ENCODE data around the gene RAB27A. TPM values are rescaled to one million over a fixed set of nuclear protein-coding genes. Genes with fewer than 3 reads are reported as not detected.
A peak's percentile ranks its signal among the peaks of the same experiment; 100 is the strongest.

The RAB27A gene
- polyA plus RNA-seq, 1 of the 3 experiments (the other 2 are of a cell fraction) = 9.6 TPM

DNA sequence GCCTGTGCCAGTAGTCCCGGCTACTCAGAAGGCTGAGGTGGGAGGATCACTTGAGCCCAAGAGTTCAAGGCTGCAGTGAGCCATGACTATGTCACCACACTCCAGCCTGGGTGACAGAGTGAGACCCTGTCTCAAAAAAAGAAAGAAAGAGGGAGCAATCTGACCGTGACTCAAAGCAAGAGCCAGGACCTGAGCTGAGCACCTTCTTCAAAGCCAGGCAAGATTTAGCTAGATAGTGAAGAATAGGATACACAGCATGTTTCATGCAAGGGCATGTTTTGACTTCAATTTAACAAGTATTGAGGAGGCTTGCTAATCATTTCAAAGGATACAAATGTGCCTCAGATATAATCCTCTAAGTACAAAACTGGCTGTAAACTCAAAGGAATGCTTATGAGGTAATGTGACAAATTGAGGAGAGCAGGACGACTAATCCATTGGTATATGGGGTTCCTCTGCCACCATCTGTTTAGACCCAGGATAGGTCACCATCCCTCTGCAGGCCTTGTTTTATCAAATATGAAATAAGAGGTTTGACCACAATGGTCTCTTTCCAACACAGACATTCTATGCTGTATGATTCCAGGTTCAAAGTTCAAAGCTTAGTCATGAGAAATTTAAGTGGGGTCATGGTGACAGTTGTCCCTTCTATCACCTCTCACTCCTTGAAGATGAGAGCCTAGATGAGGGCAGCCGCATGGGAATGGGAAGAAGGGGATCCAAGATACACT lies 33.2 kb downstream of the RAB27A start:
- ChIA-PET CTCF (interaction anchor here (1.4 to 2.7 kb wide), 3 partner anchors 9 to 35 kb away, joined by 3 to 6 read pairs (median 6); no protein-coding TSS in a partner anchor), POLR2A (no interaction called here)
- H3K9me3 ChIP-seq = no peaks in the 10 kb centered on the region
- no peaks in the 10 kb centered on the region for H3K27me3 ChIP-seq (ENCODE audit: insufficient read depth)
- 88% methylated on average over 4 of the region's 4 CpGs for WGBS (ENCODE audit: low lambda C conversion rate)
- H3K4me2 ChIP-seq = no peak overlapping the region
- H2AFZ ChIP-seq (ENCODE audit: low read depth) = no peak overlapping the region
- DNase-seq = no peak
- H3K4me3 ChIP-seq (ENCODE audit: low read depth in 2 of 2, low read length in 1 of 2) = no peak overlapping the region
- H3K9me2 ChIP-seq = no peaks in the 10 kb centered on the region
- no peak overlapping the region for H3K27ac ChIP-seq (ENCODE audit: low read depth in 2 of 2, low read length in 1 of 2)
- H4K20me1 ChIP-seq (ENCODE audit: insufficient read depth) = no peaks in the 10 kb centered on the region
- no peaks in the 10 kb centered on the region for H3K36me3 ChIP-seq (replicated peaks in 1 of 2; ENCODE audit: control insufficient read depth in 1 of 2, insufficient read depth in 2 of 2, low read length in 1 of 2)
- no peaks in the 10 kb centered on the region for H3K79me2 ChIP-seq (ENCODE audit: insufficient read depth)
- H3F3A ChIP-seq (replicated peaks; ENCODE audit: insufficient read depth) = peaks cover 4% of the 10 kb centered on the region
- no peak for TF ChIP-seq NFIC (IDR thresholded peaks at IDR 0.05; ENCODE audit: borderline replicate concordance)
- TF ChIP-seq SIN3A (IDR thresholded peaks at IDR 0.05; ENCODE audit: borderline replicate concordance, low read depth, low read length) = no peak
- TF ChIP-seq RFX5 (IDR thresholded peaks at IDR 0.05; ENCODE audit: low read length) = no peak
- no peak for TF ChIP-seq POLR2AphosphoS5 (IDR thresholded peaks at IDR 0.05; ENCODE audit: low read depth, low read length)
- no peak for TF ChIP-seq TEAD4 (IDR thresholded peaks at IDR 0.05; ENCODE audit: borderline replicate concordance, insufficient read depth)
- TF ChIP-seq FOXJ3 (CRISPR knock-in tag; IDR thresholded peaks at IDR 0.05) = no peak
- no peak for TF ChIP-seq MEF2A (IDR thresholded peaks at IDR 0.05; ENCODE audit: borderline replicate concordance, low read depth)
- no peak for TF ChIP-seq EZH2phosphoT487 (IDR thresholded peaks at IDR 0.05; ENCODE audit: borderline replicate concordance, low read depth)
- no peak for TF ChIP-seq GATA2 (CRISPR knock-in tag; IDR thresholded peaks at IDR 0.05)
- TF ChIP-seq YY1 (IDR thresholded peaks at IDR 0.05; ENCODE audit: low read depth) = no peak
- TF ChIP-seq TAF1 (IDR thresholded peaks at IDR 0.05; ENCODE audit: borderline replicate concordance, low read depth, low read length) = no peak
- TF ChIP-seq, protein P1, sequence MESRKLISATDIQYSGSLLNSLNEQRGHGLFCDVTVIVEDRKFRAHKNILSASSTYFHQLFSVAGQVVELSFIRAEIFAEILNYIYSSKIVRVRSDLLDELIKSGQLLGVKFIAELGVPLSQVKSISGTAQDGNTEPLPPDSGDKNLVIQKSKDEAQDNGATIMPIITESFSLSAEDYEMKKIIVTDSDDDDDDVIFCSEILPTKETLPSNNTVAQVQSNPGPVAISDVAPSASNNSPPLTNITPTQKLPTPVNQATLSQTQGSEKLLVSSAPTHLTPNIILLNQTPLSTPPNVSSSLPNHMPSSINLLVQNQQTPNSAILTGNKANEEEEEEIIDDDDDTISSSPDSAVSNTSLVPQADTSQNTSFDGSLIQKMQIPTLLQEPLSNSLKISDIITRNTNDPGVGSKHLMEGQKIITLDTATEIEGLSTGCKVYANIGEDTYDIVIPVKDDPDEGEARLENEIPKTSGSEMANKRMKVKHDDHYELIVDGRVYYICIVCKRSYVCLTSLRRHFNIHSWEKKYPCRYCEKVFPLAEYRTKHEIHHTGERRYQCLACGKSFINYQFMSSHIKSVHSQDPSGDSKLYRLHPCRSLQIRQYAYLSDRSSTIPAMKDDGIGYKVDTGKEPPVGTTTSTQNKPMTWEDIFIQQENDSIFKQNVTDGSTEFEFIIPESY (IDR thresholded peaks at IDR 0.05; ENCODE audit: borderline replicate concordance, low read depth) = no peak
- no peak for TF ChIP-seq JUND (IDR thresholded peaks at IDR 0.05)
- H3K4me1 ChIP-seq (ENCODE audit: control insufficient read depth in 1 of 2, insufficient read depth in 2 of 2, low read depth in 1 of 2, low read length in 1 of 2) = peaks cover 0 to 7% of the 10 kb centered on the region in 2 experiments; a peak in 1 of 4 replicates
- no peak overlapping the region for H3K9ac ChIP-seq

DNA sequence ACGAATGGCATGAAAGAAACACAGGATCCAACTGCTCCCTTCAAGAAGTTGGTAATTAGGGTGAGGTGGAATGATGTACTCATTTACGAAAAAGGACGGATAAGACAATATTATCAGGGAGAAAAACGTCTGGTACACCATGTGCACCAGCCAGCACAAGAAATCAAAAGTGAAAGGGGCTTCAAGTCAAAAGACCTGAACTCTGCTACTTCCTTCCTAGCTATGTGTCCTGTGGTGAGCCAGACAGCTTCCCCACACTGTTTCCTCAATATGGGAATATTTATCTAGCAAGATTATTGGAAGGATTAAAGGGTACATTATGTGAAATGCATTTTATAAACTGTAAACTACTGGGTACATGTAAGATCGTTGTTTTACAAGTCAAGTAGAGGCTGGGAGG lies 33.9 kb downstream of the RAB27A start:
- no peaks in the 10 kb centered on the region for H3K36me3 ChIP-seq (replicated peaks in 1 of 2; ENCODE audit: control insufficient read depth in 1 of 2, insufficient read depth in 2 of 2, low read length in 1 of 2)
- no peaks in the 10 kb centered on the region for H3K27me3 ChIP-seq (ENCODE audit: insufficient read depth)
- H3K9me3 ChIP-seq = no peaks in the 10 kb centered on the region
- H4K20me1 ChIP-seq (ENCODE audit: insufficient read depth) = no peaks in the 10 kb centered on the region
- H3K79me2 ChIP-seq (ENCODE audit: insufficient read depth) = no peaks in the 10 kb centered on the region
- H2AFZ ChIP-seq (ENCODE audit: low read depth) = no peak overlapping the region
- H3K4me2 ChIP-seq = peak overlapping the region; percentile 14; the same call in 1 of the 2 replicates
- peaks cover 0 to 7% of the 10 kb centered on the region in 2 experiments; a peak in 1 of 4 replicates for H3K4me1 ChIP-seq (ENCODE audit: control insufficient read depth in 1 of 2, insufficient read depth in 2 of 2, low read depth in 1 of 2, low read length in 1 of 2)
- CTCF ChIA-PET = interaction anchor here (0.6 to 2.7 kb wide), 4 partner anchors 9 to 35 kb away, joined by 3 to 6 read pairs (median 3); no protein-coding TSS in a partner anchor
- no peak for DNase-seq
- no peaks in the 10 kb centered on the region for H3K9me2 ChIP-seq
- POLR2A ChIA-PET = no interaction called here
- H3K9ac ChIP-seq = no peak overlapping the region
- H3F3A ChIP-seq (replicated peaks; ENCODE audit: insufficient read depth) = peaks cover 4% of the 10 kb centered on the region
- 81% methylated on average over 5 of the region's 5 CpGs for WGBS (ENCODE audit: low lambda C conversion rate)
- H3K27ac ChIP-seq (ENCODE audit: low read depth in 2 of 2, low read length in 1 of 2) = no peak overlapping the region
- H3K4me3 ChIP-seq (ENCODE audit: low read depth in 2 of 2, low read length in 1 of 2) = no peak overlapping the region
- TF ChIP-seq FOXM1 (IDR thresholded peaks at IDR 0.05; ENCODE audit: low read depth) (no peak), EP300 (IDR thresholded peaks at IDR 0.05; ENCODE audit: borderline replicate concordance in 1 of 2, low read depth in 1 of 2, low read length in 1 of 2) (no peak), SIN3A (IDR thresholded peaks at IDR 0.05; ENCODE audit: borderline replicate concordance, low read depth, low read length) (no peak), NRF1 (IDR thresholded peaks at IDR 0.05; ENCODE audit: low read depth, low read length) (no peak), CHD2 (IDR thresholded peaks at IDR 0.05; ENCODE audit: low read length, partially characterized antibody) (no peak), FOXJ3 (CRISPR knock-in tag; IDR thresholded peaks at IDR 0.05) (no peak)
- TF ChIP-seq, protein P2, sequence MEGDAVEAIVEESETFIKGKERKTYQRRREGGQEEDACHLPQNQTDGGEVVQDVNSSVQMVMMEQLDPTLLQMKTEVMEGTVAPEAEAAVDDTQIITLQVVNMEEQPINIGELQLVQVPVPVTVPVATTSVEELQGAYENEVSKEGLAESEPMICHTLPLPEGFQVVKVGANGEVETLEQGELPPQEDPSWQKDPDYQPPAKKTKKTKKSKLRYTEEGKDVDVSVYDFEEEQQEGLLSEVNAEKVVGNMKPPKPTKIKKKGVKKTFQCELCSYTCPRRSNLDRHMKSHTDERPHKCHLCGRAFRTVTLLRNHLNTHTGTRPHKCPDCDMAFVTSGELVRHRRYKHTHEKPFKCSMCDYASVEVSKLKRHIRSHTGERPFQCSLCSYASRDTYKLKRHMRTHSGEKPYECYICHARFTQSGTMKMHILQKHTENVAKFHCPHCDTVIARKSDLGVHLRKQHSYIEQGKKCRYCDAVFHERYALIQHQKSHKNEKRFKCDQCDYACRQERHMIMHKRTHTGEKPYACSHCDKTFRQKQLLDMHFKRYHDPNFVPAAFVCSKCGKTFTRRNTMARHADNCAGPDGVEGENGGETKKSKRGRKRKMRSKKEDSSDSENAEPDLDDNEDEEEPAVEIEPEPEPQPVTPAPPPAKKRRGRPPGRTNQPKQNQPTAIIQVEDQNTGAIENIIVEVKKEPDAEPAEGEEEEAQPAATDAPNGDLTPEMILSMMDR (IDR thresholded peaks at IDR 0.05) = no peak
- TF ChIP-seq, protein P3, sequence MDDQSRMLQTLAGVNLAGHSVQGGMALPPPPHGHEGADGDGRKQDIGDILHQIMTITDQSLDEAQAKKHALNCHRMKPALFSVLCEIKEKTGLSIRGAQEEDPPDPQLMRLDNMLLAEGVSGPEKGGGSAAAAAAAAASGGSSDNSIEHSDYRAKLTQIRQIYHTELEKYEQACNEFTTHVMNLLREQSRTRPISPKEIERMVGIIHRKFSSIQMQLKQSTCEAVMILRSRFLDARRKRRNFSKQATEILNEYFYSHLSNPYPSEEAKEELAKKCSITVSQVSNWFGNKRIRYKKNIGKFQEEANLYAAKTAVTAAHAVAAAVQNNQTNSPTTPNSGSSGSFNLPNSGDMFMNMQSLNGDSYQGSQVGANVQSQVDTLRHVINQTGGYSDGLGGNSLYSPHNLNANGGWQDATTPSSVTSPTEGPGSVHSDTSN (IDR thresholded peaks at IDR 0.05) = no peak
- TF ChIP-seq, protein P4, sequence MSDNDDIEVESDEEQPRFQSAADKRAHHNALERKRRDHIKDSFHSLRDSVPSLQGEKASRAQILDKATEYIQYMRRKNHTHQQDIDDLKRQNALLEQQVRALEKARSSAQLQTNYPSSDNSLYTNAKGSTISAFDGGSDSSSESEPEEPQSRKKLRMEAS (IDR thresholded peaks at IDR 0.05; ENCODE audit: low read depth) = no peak
- TF ChIP-seq, protein P1 (IDR thresholded peaks at IDR 0.05; ENCODE audit: borderline replicate concordance, low read depth) = no peak
